Endothelial cell of umbilical vein (primary cell): Measurements from ENCODE around the gene BCAS3. TPM values are rescaled to one million over a fixed set of nuclear protein-coding genes. Genes with fewer than 3 reads are reported as not detected.
"Not testable (repeated sequence)": the region's sequence is repeated elsewhere in the genome, so short reads cannot be mapped to it uniquely, and the experiment has no call there.

Source experiments
- BruUV-seq: library from RNA; stranded (reverse); fragments of 400-500 nt; replicated peaks from 2 replicates; lab custom pipeline; 2021; lab: Mats Ljungman, UMichigan
- CTCF ChIA-PET: fragments of 300-600, 350-600 bp; sonication (Branson Sonifier 250); formaldehyde crosslinking; loops from one replicate; lab custom pipeline; 2021; ENCODE audit warnings: antibody characterized with exemption, inconsistent platforms; lab: Charles Lee
- POLR2A ChIA-PET: fragments of 300-600, 350-600 bp; sonication (Branson Sonifier 250); formaldehyde crosslinking; loops from one replicate; lab custom pipeline; 2021; ENCODE audit warnings: antibody characterized with exemption, inconsistent platforms; lab: Charles Lee
- DNase-seq: peaks from one replicate; pipeline ENCODE4 v3.0.0-alpha.2; 2011; ENCODE audit warnings: low read depth, low spot score
- FAIRE-seq: peaks from 2 replicates; lab custom pipeline; 2011; peaks lifted over from hg19 to GRCh38; lab: Jason Lieb, UNC
- H2AFZ ChIP-seq: 2 replicates; pipeline ENCODE4 v1.6.0; 2012; ENCODE audit warnings: low read depth, low read length, control low read depth, inconsistent platforms
- H3K27ac ChIP-seq: 2 replicates; pipeline ENCODE4 v1.5.1; 2011; ENCODE audit warnings: low read depth, mild to moderate bottlenecking, control low read depth, low read length, moderate library complexity; ENCODE audit not compliant: insufficient read depth
- H3K27me3 ChIP-seq, 2 experiments: 2 replicates each; pipeline versions ENCODE4 v1.6.0 to v1.6.1; 2011; ENCODE audit warnings: low read length in 2 of 2, mixed read lengths in 1 of 2; ENCODE audit not compliant: control insufficient read depth in 2 of 2, insufficient read depth in 2 of 2
- H3K36me3 ChIP-seq, 2 experiments: 2 replicates in 1 of 2; 3 replicates in 1 of 2; pipeline ENCODE4 v1.5.1; 2011; ENCODE audit warnings: low read length in 2 of 2, mild to moderate bottlenecking in 1 of 2, moderate library complexity in 1 of 2; ENCODE audit not compliant: control insufficient read depth in 2 of 2, insufficient read depth in 2 of 2; ENCODE audit errors: extremely low read depth in 1 of 2
- H3K4me1 ChIP-seq: 3 replicates; pipeline ENCODE4 v1.5.1; 2011; ENCODE audit warnings: mild to moderate bottlenecking, low read length; ENCODE audit not compliant: control insufficient read depth, insufficient read depth; ENCODE audit errors: extremely low read depth
- H3K4me2 ChIP-seq: 2 replicates; pipeline ENCODE4 v1.6.1; 2011; ENCODE audit warnings: low read length, control low read depth, mixed read lengths; ENCODE audit not compliant: insufficient read depth
- H3K4me3 ChIP-seq, 3 experiments: fragments of 200-600 bp in 1 of 3; sonication (generic), shearing (Covaris generic) in 1 of 3; replicated peaks in 1 of 3; 2 replicates each; pipeline ENCODE4 v1.5.1; 2011 to 2016; ENCODE audit warnings: control low read depth in 3 of 3, low read length in 3 of 3, mild to moderate bottlenecking in 2 of 3, inconsistent platforms in 1 of 3, low read depth in 1 of 3, moderate library complexity in 1 of 3; ENCODE audit not compliant: insufficient read depth in 1 of 3
- H3K79me2 ChIP-seq: 2 replicates; pipeline ENCODE4 v1.6.0; 2012; ENCODE audit warnings: low read length, inconsistent platforms; ENCODE audit not compliant: control insufficient read depth, insufficient read depth
- H3K9ac ChIP-seq: replicated peaks from 2 replicates; pipeline ENCODE3; 2011; ENCODE audit warnings: low read length, control low read depth; ENCODE audit not compliant: insufficient read depth; ENCODE audit errors: extremely low read depth
- H3K9me1 ChIP-seq: replicated peaks from 3 replicates; pipeline ENCODE4 v1.6.0; 2011; ENCODE audit warnings: mild to moderate bottlenecking, low read length; ENCODE audit not compliant: control insufficient read depth, insufficient read depth; ENCODE audit errors: extremely low read depth
- H3K9me3 ChIP-seq: replicated peaks from 2 replicates; pipeline ENCODE4 v1.5.1; 2012; ENCODE audit warnings: low read length, inconsistent platforms; ENCODE audit not compliant: control insufficient read depth, insufficient read depth
- H4K20me1 ChIP-seq: replicated peaks from 2 replicates; pipeline ENCODE3; 2011; ENCODE audit warnings: mild to moderate bottlenecking, low read length; ENCODE audit not compliant: control insufficient read depth, insufficient read depth; ENCODE audit errors: extremely low read depth
- JUN ChIP-seq: IDR thresholded peaks from 2 replicates; pipeline ENCODE4 v1.6.1; 2011; ENCODE audit warnings: borderline replicate concordance, low read depth; ENCODE audit not compliant: insufficient read length, insufficient read depth
- POLR2A ChIP-seq: IDR thresholded peaks from 2 replicates; pipeline ENCODE4 v1.6.1; 2012; ENCODE audit warnings: low read depth, mild to moderate bottlenecking, control low read depth, low read length
- dilution Hi-C: fragments of 300-500 bp; cut with MboI; formaldehyde crosslinking; loops from one replicate; pipeline ENCODE4 v1.15.0; 2019; ENCODE audit warnings: low sequenced_read_pairs; ENCODE audit not compliant: extremely low pct_ligation_motif_present
- intact Hi-C: fragments of 100-400 bp; cut with micrococcal nuclease; formaldehyde crosslinking; loops from one replicate; pipeline ENCODE4 v1.10.0; 2022
- polyA plus RNA-seq, 4 experiments: library from polyadenylated mRNA; depleted of rRNA in 3 of 4; stranded (reverse) in 3 of 4; unstranded in 1 of 4; fragments of >200 nt; gene quantifications; 2 replicates each; pipeline versions ENCODE4 v1.2.1 to v1.2.3, GENCODE V29; 2011 to 2012; ENCODE audit warnings: missing spikeins in 1 of 4
- total RNA-seq: library from RNA; stranded (reverse); gene quantifications from 2 replicates; pipeline ENCODE4 v1.2.3, GENCODE V29; 2021

Gene BCAS3
- total and polyA plus RNA-seq, 2 donors (not counting 3 experiments of a cell fraction or from before 2014, with no cell fraction given): 8.2 to 16.0 TPM

- H3K27me3 ChIP-seq: no peaks in the 10 kb centered on the region
- dilution Hi-C loops: no loop called here
- no peak overlapping the region for H3K9ac ChIP-seq
- ChIA-PET CTCF (no interaction called here), POLR2A (no interaction called here)
- no peaks in the 10 kb centered on the region for H3K9me1 ChIP-seq
- BruUV-seq: no TSS peak
- no peaks in the 10 kb centered on the region for H3K36me3 ChIP-seq
- no peak overlapping the region for H3K27ac ChIP-seq
- H3K4me3 ChIP-seq: no peak overlapping the region
- no peak overlapping the region for H3K4me2 ChIP-seq
- no peaks in the 10 kb centered on the region for H4K20me1 ChIP-seq
- intact Hi-C loops: no loop called here
- H2AFZ ChIP-seq: no peak overlapping the region
- H3K79me2 ChIP-seq: no peaks in the 10 kb centered on the region
- no peaks in the 10 kb centered on the region for H3K4me1 ChIP-seq
- FAIRE-seq: no peak
- TF ChIP-seq POLR2A: no peak
- TF ChIP-seq JUN: no peak
- no peaks in the 10 kb centered on the region for H3K9me3 ChIP-seq
- DNase-seq: no peak
Measured at GRCh38 chr17:60809421-60809820, 131.8 kb downstream of the BCAS3 start.

- H3K4me1 ChIP-seq, intact Hi-C loops, H3K9me1 ChIP-seq, FAIRE-seq, POLR2A ChIA-PET, H3K27ac ChIP-seq, dilution Hi-C loops, CTCF ChIA-PET, H3K27me3 ChIP-seq, H3K4me3 ChIP-seq, H3K36me3 ChIP-seq, H3K4me2 ChIP-seq, H4K20me1 ChIP-seq, H3K79me2 ChIP-seq, H3K9me3 ChIP-seq, DNase-seq, H3K9ac ChIP-seq, H2AFZ ChIP-seq, BruUV-seq: not testable (repeated sequence)
Measured at GRCh38 chr17:60814941-60815340, 137.3 kb downstream of the BCAS3 start.
